ENCODE measurements around the gene PWP2.

Gene PWP2

DNA sequence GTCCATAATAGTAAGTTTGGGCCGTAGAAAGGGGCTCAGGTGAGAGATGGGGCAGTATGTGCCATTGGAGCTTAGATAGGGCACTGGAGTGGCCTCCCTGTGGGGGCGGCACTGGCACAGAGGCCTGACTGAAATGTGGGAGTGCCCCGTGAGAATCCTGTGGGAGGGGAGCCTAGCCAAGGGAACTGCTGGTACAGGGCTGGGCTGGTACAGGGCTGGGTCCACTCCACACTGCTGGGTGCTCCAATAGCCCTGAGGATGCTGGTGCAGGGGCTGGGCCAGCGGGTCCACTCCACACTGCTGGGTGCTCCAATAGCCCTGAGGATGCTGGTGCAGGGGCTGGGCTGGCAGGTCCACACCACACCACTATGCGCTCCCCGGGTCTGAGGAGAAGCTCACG, 44.8 kb upstream of the PWP2 start:
- no peaks in the 10 kb centered on the region for H3K79me2 ChIP-seq (ENCODE audit: insufficient read depth, low read depth)
- H3K27me3 ChIP-seq (ENCODE audit: insufficient read depth, low read depth), result no peaks in the 10 kb centered on the region
- H3K4me3 ChIP-seq (IDR thresholded peaks at IDR 0.05; ENCODE audit: insufficient read depth, low read depth, low read length), result no peak overlapping the region
- no peak overlapping the region for H3K9ac ChIP-seq
- peaks cover 5% of the 10 kb centered on the region; the same call in 1 of the 2 replicates for H3K36me3 ChIP-seq (ENCODE audit: insufficient read depth)
- no peak overlapping the region for H3K4me2 ChIP-seq
- H3K4me1 ChIP-seq (ENCODE audit: low read depth, poor library complexity, severe bottlenecking), result no peaks in the 10 kb centered on the region
- TF ChIP-seq, protein P1, sequence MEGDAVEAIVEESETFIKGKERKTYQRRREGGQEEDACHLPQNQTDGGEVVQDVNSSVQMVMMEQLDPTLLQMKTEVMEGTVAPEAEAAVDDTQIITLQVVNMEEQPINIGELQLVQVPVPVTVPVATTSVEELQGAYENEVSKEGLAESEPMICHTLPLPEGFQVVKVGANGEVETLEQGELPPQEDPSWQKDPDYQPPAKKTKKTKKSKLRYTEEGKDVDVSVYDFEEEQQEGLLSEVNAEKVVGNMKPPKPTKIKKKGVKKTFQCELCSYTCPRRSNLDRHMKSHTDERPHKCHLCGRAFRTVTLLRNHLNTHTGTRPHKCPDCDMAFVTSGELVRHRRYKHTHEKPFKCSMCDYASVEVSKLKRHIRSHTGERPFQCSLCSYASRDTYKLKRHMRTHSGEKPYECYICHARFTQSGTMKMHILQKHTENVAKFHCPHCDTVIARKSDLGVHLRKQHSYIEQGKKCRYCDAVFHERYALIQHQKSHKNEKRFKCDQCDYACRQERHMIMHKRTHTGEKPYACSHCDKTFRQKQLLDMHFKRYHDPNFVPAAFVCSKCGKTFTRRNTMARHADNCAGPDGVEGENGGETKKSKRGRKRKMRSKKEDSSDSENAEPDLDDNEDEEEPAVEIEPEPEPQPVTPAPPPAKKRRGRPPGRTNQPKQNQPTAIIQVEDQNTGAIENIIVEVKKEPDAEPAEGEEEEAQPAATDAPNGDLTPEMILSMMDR (conservative IDR thresholded peaks at IDR 0.05; ENCODE audit: low read depth, low read length), result no peak
- no peak overlapping the region for H3K27ac ChIP-seq
- no peaks in the 10 kb centered on the region for H4K20me1 ChIP-seq (ENCODE audit: insufficient read depth)
- no peak overlapping the region for H2AFZ ChIP-seq (ENCODE audit: low read depth)

DNA sequence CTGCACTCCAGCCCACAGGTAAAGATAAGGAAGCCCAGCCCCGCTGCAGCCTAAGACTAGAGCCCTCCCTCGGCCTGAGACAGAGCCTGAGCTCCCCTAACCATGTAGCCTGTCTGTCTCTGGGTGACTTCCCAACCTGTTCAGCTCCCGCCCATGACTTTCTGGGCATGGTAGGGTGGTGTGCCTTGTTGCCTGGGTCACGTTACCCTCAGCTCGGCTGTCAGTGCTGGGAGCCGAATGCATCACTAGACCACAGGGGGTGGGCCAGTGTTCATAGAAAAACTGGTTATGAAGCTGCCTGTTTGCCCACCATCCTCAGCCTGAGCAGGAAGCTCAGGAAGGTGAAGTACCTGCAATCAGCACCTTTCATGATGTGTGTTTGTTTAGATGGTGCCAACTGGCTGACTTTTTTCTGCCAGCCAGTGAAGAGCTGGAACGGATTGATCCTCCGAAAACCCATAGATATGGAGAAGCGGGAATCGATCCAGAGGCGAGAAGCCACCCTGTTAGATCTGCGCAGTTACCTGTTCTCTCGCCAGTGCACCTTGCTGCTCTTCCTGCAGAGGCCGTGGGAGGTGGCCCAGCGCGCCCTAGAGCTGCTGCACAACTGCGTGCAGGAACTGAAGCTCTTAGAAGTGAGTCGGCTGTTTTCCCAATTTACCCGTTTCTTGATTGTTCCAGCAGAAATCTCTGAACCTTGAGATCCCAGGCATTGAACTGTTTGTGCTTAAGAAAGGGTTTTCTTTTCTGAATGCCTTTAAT, 43.9 kb upstream of the PWP2 start:
- H3K27ac ChIP-seq, result no peak overlapping the region

DNA sequence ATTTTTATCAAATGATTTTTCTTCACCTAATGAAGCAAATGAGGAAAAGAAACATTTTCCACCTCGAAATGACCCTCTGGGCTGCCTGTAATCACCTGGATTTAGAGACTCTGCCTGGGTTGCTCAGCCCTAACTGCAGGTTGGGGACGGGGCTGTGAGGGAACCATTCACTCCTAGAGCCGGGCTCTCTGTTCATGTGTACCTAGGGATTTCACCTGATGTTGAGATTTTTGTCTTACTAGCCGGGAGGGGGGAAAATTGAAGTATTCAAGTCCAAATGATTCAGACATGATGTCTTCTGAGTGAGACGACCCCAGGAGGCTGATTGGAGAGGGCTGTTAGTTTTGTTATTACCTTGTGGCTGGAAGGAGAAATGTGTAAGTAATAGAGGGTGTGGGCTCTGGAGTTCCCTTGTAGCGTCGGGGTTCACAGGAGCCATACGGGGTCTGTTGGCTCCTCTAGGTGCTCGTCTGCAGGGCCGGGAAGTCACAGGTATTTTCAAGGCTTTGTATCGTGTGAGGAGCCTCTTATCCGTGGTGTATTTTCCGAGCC, 42.3 kb upstream of the PWP2 start:
- H3K36me3 ChIP-seq (ENCODE audit: insufficient read depth), result no peaks in the 10 kb centered on the region

More for the DNA sequence above, 43.9 kb upstream of the PWP2 start:
- no peak overlapping the region for H2AFZ ChIP-seq (ENCODE audit: low read depth)
- no peak overlapping the region for H3K9ac ChIP-seq
- TF ChIP-seq, protein P1 (conservative IDR thresholded peaks at IDR 0.05; ENCODE audit: low read depth, low read length), result no peak
- H3K27me3 ChIP-seq (ENCODE audit: insufficient read depth, low read depth), result no peaks in the 10 kb centered on the region
- no peaks in the 10 kb centered on the region for H3K79me2 ChIP-seq (ENCODE audit: insufficient read depth, low read depth)
- no peak overlapping the region for H3K4me2 ChIP-seq
- no peaks in the 10 kb centered on the region for H3K4me1 ChIP-seq (ENCODE audit: low read depth, poor library complexity, severe bottlenecking)
- peaks cover 5% of the 10 kb centered on the region; the same call in 1 of the 2 replicates for H3K36me3 ChIP-seq (ENCODE audit: insufficient read depth)
- no peak overlapping the region for H3K4me3 ChIP-seq (IDR thresholded peaks at IDR 0.05; ENCODE audit: insufficient read depth, low read depth, low read length)
- no peaks in the 10 kb centered on the region for H4K20me1 ChIP-seq (ENCODE audit: insufficient read depth)

DNA sequence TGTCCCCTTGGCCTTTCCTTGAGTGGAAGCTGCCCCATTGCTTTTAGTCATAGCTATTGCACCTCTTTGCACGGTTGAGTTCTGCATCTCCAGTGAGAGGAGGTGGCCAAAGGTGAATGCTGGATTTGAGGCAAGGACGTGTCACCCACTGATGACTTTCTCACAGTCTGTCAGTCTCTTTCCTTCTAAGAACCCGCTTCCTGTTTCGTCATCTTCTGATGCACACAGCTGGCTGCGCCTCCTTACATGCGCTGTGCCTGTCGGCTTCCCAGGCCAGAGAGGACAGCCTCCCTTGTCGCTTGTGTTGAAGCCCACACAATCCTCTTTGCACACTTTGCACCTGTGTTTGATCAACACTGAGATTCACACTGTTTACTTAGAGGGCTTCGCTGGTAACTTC, 41.8 kb upstream of the PWP2 start:
- Histone ChIP-seq H3K79me2 (ENCODE audit: insufficient read depth, low read depth) (no peaks in the 10 kb centered on the region), H3K4me2 (no peak overlapping the region), H3K27me3 (ENCODE audit: insufficient read depth, low read depth) (no peaks in the 10 kb centered on the region), H3K27ac (no peak overlapping the region), H3K4me3 (IDR thresholded peaks at IDR 0.05; ENCODE audit: insufficient read depth, low read depth, low read length) (no peak overlapping the region), H3K36me3 (ENCODE audit: insufficient read depth) (no peaks in the 10 kb centered on the region), H3K4me1 (ENCODE audit: low read depth, poor library complexity, severe bottlenecking) (no peaks in the 10 kb centered on the region), H4K20me1 (ENCODE audit: insufficient read depth) (no peaks in the 10 kb centered on the region), H2AFZ (ENCODE audit: low read depth) (no peak overlapping the region), H3K9ac (no peak overlapping the region)
- TF ChIP-seq, protein P1 (conservative IDR thresholded peaks at IDR 0.05; ENCODE audit: low read depth, low read length), result no peak

More for the DNA sequence above, 42.3 kb upstream of the PWP2 start:
- no peak overlapping the region for H2AFZ ChIP-seq (ENCODE audit: low read depth)
- TF ChIP-seq, protein P1 (conservative IDR thresholded peaks at IDR 0.05; ENCODE audit: low read depth, low read length), result no peak
- H3K27ac ChIP-seq, result no peak overlapping the region
- H3K9ac ChIP-seq, result no peak overlapping the region
- H3K4me2 ChIP-seq, result no peak overlapping the region
- no peaks in the 10 kb centered on the region for H3K27me3 ChIP-seq (ENCODE audit: insufficient read depth, low read depth)
- no peaks in the 10 kb centered on the region for H3K4me1 ChIP-seq (ENCODE audit: low read depth, poor library complexity, severe bottlenecking)
- no peaks in the 10 kb centered on the region for H3K79me2 ChIP-seq (ENCODE audit: insufficient read depth, low read depth)
- no peaks in the 10 kb centered on the region for H4K20me1 ChIP-seq (ENCODE audit: insufficient read depth)
- no peak overlapping the region for H3K4me3 ChIP-seq (IDR thresholded peaks at IDR 0.05; ENCODE audit: insufficient read depth, low read depth, low read length)
